ENCODE data around the gene TMEM158.
A peak's percentile ranks its signal among the peaks of the same experiment; 100 is the strongest.

The TMEM158 gene

GRCh38 chr3:45226206-45226915 is at the start of gene TMEM158:
Gene TMEM158 (minus strand): TSS chr3:45226287. CDS start chr3:45226027, 260 bp downstream.
- DNase-seq: peak; percentile 87

- no peak for DNase-seq
These were observed 49.1 kb upstream of the TMEM158 start for GRCh38 chr3:45275006-45275704.

- no peak for DNase-seq
These were observed 47.8 kb upstream of the TMEM158 start for GRCh38 chr3:45273681-45274515.

- no peak for DNase-seq
These were observed 46.9 kb upstream of the TMEM158 start for GRCh38 chr3:45272828-45273470.

GRCh38 chr3:45272032-45272810 is 46.1 kb upstream of the TMEM158 start:
- DNase-seq: no peak

GRCh38 chr3:45269952-45270351 is 43.9 kb upstream of the TMEM158 start:
- DNase-seq: no peak

- DNase-seq: no peak
These were observed 41.0 kb upstream of the TMEM158 start for GRCh38 chr3:45267097-45267496.

- DNase-seq: no peak
These were observed 35.4 kb upstream of the TMEM158 start for GRCh38 chr3:45261333-45262110.

GRCh38 chr3:45259133-45259532 is 33.0 kb upstream of the TMEM158 start:
- DNase-seq: no peak

GRCh38 chr3:45258317-45258716 is 32.2 kb upstream of the TMEM158 start:
- DNase-seq: no peak

- DNase-seq: no peak
These were observed 27.2 kb upstream of the TMEM158 start for GRCh38 chr3:45253316-45253715.

GRCh38 chr3:45252826-45253225 is 26.7 kb upstream of the TMEM158 start:
- DNase-seq: no peak

GRCh38 chr3:45249391-45249790 is 23.3 kb upstream of the TMEM158 start:
- no peak for DNase-seq

- no peak for DNase-seq
These were observed 20.2 kb upstream of the TMEM158 start for GRCh38 chr3:45246241-45246640.

- DNase-seq: no peak
These were observed 18.3 kb upstream of the TMEM158 start for GRCh38 chr3:45244356-45244755.

- no peak for DNase-seq
These were observed 15.1 kb upstream of the TMEM158 start for GRCh38 chr3:45241206-45241605.

- DNase-seq: no peak
These were observed 14.2 kb upstream of the TMEM158 start for GRCh38 chr3:45240292-45240691.

GRCh38 chr3:45239254-45239653 is 13.2 kb upstream of the TMEM158 start:
- DNase-seq: no peak

GRCh38 chr3:45236964-45237363 is 10.9 kb upstream of the TMEM158 start:
- DNase-seq: no peak

GRCh38 chr3:45235409-45235808 is 9.3 kb upstream of the TMEM158 start:
- DNase-seq: no peak

GRCh38 chr3:45234250-45234649 is 8.2 kb upstream of the TMEM158 start:
- DNase-seq: no peak
